ENCODE data around the gene SCN10A.

The SCN10A gene

DNA sequence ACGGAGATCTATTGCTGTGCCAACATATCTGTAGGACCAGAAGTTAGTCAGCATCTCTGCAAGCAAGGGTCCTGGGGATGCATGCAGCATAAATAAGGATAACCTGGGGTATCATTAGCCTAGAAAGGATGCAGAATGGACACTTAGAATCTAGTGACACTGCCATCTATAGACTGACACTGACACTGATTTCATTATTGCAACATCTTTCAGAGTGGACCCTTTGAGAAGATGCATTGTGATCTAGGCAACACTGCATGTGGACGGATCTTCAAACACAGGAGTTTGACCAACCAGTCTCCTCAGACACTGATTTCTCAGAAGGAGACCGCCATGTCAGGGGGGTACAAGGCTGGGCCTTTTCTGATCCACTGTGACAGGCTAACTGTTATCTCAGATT, 52.4 kb downstream of the SCN10A start:
- DNase-seq, result no peak

- no peak for DNase-seq
These were observed 57.5 kb downstream of the SCN10A start for GRCh38 chr3:38758557-38758956.

- DNase-seq, result no peak
These were observed 58.3 kb downstream of the SCN10A start for GRCh38 chr3:38757721-38758120.

DNA sequence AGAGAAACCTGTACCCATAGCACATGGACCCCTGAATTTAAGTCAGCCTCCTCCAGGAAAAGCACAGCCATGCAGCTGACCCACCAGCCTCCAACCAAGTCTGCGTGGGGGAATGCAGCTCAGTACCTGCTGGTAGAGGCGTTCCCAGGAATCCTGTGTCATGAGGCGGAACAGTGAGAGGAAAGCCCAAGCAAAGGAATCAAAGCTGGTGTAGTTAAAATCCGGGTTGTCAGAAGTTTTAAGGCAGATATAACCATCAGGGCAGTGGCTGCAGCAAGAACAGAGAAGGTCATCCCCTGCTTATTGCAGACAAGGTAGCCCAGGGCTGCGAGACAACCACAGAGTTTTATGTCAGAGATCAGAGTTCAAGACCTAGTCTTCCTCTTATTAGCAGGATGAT, 59.1 kb downstream of the SCN10A start:
- no peak for DNase-seq

GRCh38 chr3:38755130-38755529, 60.9 kb downstream of the SCN10A start:
- DNase-seq, result no peak

- DNase-seq, result no peak
These were observed 69.4 kb downstream of the SCN10A start for GRCh38 chr3:38746641-38747040.

DNA sequence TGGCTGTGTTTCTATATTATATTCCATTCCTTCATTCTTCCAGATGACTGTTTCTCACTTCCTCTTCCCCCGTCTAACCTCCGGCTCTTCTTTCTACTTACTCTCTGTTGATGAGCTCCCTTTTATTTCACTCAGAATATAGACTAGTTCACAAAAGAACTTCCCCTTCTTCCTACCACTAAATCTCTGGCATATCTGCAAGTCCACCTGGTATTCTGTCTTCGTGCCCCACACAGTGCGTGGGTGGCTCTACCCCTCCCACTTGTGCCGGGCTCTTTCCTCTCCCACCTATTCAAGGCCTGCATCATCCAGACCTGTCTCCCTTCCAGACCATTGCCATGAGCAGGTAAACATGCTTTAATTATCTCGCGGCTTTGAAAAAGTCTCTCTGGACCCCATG, 73.0 kb downstream of the SCN10A start:
- DNase-seq, result no peak

GRCh38 chr3:38742550-38742949, 73.5 kb downstream of the SCN10A start:
- no peak for DNase-seq

DNA sequence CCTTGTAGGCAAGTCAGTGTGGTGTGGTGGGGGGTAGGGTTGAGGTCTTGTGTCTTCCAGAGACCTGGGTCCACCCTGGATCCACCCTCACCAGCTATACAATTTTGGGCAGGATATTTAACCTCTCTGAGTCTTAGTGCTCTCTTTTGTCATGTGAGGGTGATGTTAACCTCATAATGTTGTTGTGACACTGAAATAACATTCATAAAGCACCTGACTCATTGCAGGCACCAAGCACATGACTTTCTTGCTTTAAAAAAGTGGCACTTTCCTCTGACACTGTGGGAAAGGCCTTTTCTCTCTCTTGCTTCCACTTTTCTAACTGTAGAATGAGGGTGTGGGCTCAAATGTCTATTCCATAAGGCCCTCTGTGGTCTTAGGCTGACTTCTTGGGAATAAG, 75.5 kb downstream of the SCN10A start:
- DNase-seq, result no peak

DNA sequence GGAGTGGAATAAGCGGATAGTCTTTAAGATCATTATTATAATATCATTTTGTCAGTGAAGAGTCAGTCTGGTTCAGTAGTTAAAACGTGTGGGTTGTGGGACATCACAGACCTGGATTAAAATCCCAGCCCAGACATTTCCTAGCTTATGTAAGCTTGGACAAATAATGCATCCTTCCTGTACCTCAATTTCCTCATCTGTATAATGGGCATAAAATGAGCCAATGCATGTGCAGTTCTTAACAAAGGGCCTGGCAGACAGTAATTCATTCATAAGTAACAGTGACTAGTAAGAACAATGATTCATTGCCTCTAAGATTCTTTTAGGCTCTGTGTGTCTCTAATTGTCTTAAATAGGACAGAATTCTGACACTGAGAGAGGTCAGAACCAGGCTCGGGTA, 76.1 kb downstream of the SCN10A start:
- DNase-seq, result no peak

- DNase-seq, result no peak
These were observed 76.7 kb downstream of the SCN10A start for GRCh38 chr3:38739396-38739689.

- no peak for DNase-seq
These were observed 77.2 kb downstream of the SCN10A start for GRCh38 chr3:38738630-38739395.

GRCh38 chr3:38731522-38731921, 84.5 kb downstream of the SCN10A start:
- DNase-seq, result no peak

DNA sequence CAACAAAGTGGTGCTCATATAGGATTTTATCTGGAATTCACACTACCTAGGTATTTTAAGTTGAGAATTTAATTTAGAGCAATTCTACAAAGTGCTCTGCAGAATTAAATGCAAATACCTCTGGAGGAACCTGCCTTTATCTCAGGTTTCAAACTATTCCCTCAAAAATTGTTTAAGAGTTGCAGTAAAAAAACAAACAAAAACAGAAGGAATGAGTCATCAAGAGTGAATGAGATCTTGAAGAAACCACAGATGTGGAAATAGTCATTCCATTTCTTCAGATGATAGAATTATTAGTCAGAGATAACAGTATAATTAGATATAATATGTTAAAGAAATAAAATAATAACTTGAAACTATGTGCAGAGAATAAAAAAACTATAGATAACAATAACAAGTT, 85.7 kb downstream of the SCN10A start:
- no peak for DNase-seq

- DNase-seq, result no peak
These were observed 88.0 kb downstream of the SCN10A start for GRCh38 chr3:38728008-38728407.

GRCh38 chr3:38726751-38727150, 89.3 kb downstream of the SCN10A start:
- DNase-seq, result no peak

- DNase-seq, result no peak
These were observed 90.1 kb downstream of the SCN10A start for GRCh38 chr3:38725726-38726419.

GRCh38 chr3:38724392-38724736, 91.7 kb downstream of the SCN10A start:
- no peak for DNase-seq

DNA sequence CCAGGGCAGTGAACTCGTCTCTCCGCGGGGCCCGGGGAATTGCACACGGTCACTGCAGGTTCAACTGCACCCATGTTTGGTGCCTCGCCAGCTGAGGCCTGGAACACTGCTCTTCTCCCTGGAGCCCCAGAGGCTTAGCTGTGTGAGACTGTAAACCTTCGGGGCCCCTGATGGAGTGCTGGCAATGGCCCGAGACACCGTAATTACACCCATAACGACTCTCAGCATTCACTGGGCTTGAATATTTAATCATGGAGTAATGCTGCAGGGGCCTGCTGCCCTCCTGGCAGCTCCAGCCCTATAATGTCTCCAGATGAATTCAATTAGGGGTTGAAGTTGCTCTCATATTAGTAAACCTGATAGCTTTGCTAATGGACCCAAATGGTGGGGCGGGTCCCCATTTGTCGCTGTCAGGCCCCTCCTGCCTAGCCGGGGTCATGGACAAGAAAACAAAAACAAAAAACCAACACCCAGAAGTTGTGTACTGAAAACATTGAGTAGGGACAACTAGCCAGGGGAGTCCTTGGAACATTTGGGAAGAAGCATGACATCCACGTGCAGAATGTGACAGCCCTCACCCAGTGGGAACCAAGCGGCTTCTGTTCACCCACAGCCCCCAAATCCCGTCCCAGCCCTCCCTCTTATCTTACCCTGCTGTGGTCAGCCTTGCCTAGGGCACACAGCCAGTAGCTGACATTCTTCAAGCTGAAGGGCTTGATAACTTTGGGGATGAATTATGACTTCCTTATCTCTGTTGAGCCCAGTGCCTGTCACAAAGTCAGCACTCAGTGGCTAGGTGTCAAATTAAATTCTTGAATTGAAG, 92.2 kb downstream of the SCN10A start:
- DNase-seq, result no peak

DNA sequence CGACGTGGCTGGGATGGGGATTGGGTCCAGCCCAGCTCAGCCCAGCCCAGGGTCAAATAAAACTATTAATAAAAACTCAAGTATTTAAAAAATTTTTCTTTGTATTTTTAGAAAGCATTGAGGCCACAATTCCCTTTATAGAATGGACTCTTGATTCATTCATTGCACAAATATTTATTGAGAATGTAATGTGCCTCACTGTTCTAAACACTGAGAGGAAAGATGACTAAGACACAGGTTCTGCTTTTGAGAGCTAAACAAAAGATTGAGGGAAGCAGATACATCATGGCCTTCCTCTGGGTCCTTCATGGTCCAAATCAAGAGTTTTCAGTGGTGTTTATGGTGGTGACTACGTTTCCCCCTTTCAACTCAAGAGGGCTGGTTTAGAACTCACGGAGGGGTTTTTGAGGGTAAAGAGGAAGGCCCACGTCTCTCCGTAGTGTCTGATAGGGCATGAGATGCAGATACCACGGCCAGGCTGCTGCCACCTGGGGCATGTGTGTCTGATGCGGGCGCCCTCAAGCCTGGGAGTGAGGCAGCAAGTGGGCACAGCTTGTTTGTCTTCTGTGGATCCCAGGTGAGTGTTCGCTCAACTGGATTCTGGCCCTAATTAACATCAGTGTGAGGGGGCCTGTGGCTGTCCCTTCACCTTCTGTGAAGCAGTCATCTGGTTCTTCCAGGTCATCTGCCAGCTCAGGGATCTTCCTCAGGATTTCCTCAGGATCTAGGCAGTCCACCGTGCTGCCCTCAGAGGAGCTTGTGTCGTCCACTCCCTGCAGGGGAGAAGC, 93.0 kb downstream of the SCN10A start:
- DNase-seq, result no peak

GRCh38 chr3:38721207-38721772, 94.7 kb downstream of the SCN10A start:
- no peak for DNase-seq

- DNase-seq, result no peak
These were observed 95.6 kb downstream of the SCN10A start for GRCh38 chr3:38720465-38720864.

Data from activated CD4-positive, alpha-beta T cell treated with anti-CD3 and anti-CD28 coated beads, Interleukin-2, amount 50 U/mL, for 1 hour (primary cell).